Type B pancreatic cell (in vitro differentiated cells): ENCODE data around the gene CHN1. TPM values are rescaled to one million over a fixed set of nuclear protein-coding genes. Genes with fewer than 3 reads are reported as not detected.

Source experiments
- DNase-seq: peaks from one replicate; pipeline ENCODE4 v3.0.0; 2021; ENCODE audit warnings: mixed read lengths; ENCODE audit not compliant: unreplicated experiment; ENCODE audit errors: extremely low spot score
- H3K27ac Mint-ChIP-seq: 2 replicates; pipeline ENCODE4 v1.8.0; 2021; ENCODE audit warnings: mild to moderate bottlenecking, mixed read lengths
- H3K27me3 Mint-ChIP-seq: 2 replicates; pipeline ENCODE4 v1.8.0; 2021; ENCODE audit warnings: mixed read lengths
- H3K36me3 Mint-ChIP-seq: 2 replicates; pipeline ENCODE4 v1.8.0; 2021; ENCODE audit warnings: mixed read lengths
- H3K4me1 Mint-ChIP-seq: one replicate; pipeline ENCODE4 v1.8.0; 2021; ENCODE audit warnings: mixed read lengths; ENCODE audit not compliant: unreplicated experiment
- H3K4me3 Mint-ChIP-seq: 2 replicates; pipeline ENCODE4 v1.8.0; 2021; ENCODE audit warnings: mild to moderate bottlenecking, mixed read lengths
- H3K9me3 Mint-ChIP-seq: 2 replicates; pipeline ENCODE4 v1.8.0; 2021; ENCODE audit warnings: mixed read lengths
- CTCF ChIP-seq: fragments of 200-600 bp; sonication (generic); conservative IDR thresholded peaks from 2 replicates; pipeline ENCODE4 v1.5.0; 2021; ENCODE audit warnings: antibody characterized with exemption, mild to moderate bottlenecking
- total RNA-seq: library from RNA; stranded (reverse); gene quantifications from 2 replicates; pipeline ENCODE4 v1.2.1, GENCODE V29; 2021; ENCODE audit warnings: low replicate concordance

Gene CHN1
- total RNA-seq, 1 donor from 2014 or later: 24.0 TPM

GRCh38 chr2:175039031-175039430, 33.9 kb upstream of the CHN1 start:
- DNase-seq: no peak
- no peak overlapping the region for H3K4me3 Mint-ChIP-seq
- H3K4me1 Mint-ChIP-seq: no peaks in the 10 kb centered on the region
- no peak for TF ChIP-seq CTCF
- H3K9me3 Mint-ChIP-seq: no peaks in the 10 kb centered on the region
- no peak overlapping the region for H3K27ac Mint-ChIP-seq
- no peaks in the 10 kb centered on the region for H3K27me3 Mint-ChIP-seq
- H3K36me3 Mint-ChIP-seq: no peaks in the 10 kb centered on the region

GRCh38 chr2:175037941-175038340, 32.8 kb upstream of the CHN1 start:
- TF ChIP-seq CTCF: no peak
- H3K27ac Mint-ChIP-seq: no peak overlapping the region
- H3K4me1 Mint-ChIP-seq: no peaks in the 10 kb centered on the region
- no peak for DNase-seq
- H3K4me3 Mint-ChIP-seq: no peak overlapping the region
- no peaks in the 10 kb centered on the region for H3K9me3 Mint-ChIP-seq
- no peaks in the 10 kb centered on the region for H3K36me3 Mint-ChIP-seq
- no peaks in the 10 kb centered on the region for H3K27me3 Mint-ChIP-seq

GRCh38 chr2:175036582-175037018, 31.4 kb upstream of the CHN1 start:
- Mint-ChIP-seq H3K4me1 (no peaks in the 10 kb centered on the region), H3K4me3 (no peak overlapping the region), H3K36me3 (no peaks in the 10 kb centered on the region), H3K27ac (no peak overlapping the region), H3K9me3 (no peaks in the 10 kb centered on the region), H3K27me3 (no peaks in the 10 kb centered on the region)
- TF ChIP-seq CTCF: peak; percentile 77
- DNase-seq: no peak

- Mint-ChIP-seq H3K4me3 (no peak overlapping the region), H3K9me3 (no peaks in the 10 kb centered on the region), H3K27ac (no peak overlapping the region), H3K4me1 (no peaks in the 10 kb centered on the region), H3K27me3 (no peaks in the 10 kb centered on the region), H3K36me3 (no peaks in the 10 kb centered on the region)
- TF ChIP-seq CTCF: no peak
- no peak for DNase-seq
Measured at GRCh38 chr2:175035806-175036205, 30.6 kb upstream of the CHN1 start.

- Mint-ChIP-seq H3K9me3 (no peaks in the 10 kb centered on the region), H3K27me3 (no peaks in the 10 kb centered on the region), H3K27ac (no peak overlapping the region), H3K4me3 (no peak overlapping the region), H3K36me3 (no peaks in the 10 kb centered on the region), H3K4me1 (no peaks in the 10 kb centered on the region)
- TF ChIP-seq CTCF: no peak
- DNase-seq: no peak
Measured at GRCh38 chr2:175034716-175035115, 29.5 kb upstream of the CHN1 start.
